Measurements from ENCODE around the gene ADGRG2.

DNA sequence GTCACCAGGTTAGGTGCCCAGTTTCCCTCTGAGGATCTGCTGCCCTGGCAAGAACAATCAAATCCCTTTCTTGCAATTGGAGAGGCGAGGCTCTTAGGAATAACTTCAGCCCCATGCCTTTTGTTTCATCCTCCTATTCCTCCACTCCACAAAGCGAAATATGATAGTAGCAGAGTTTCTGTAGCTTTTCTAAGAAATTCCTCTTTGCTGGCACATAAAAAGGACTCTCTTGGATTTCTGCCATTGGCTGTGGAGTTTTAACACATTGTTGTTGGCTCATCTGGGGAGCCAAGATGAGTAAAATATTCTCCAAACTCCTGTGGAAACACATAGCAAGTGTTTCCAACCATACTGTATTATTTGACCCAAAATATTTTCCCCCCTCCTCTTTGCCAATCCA lies 11.0 kb upstream of the ADGRG2 start:
- TF ChIP-seq, protein P1, sequence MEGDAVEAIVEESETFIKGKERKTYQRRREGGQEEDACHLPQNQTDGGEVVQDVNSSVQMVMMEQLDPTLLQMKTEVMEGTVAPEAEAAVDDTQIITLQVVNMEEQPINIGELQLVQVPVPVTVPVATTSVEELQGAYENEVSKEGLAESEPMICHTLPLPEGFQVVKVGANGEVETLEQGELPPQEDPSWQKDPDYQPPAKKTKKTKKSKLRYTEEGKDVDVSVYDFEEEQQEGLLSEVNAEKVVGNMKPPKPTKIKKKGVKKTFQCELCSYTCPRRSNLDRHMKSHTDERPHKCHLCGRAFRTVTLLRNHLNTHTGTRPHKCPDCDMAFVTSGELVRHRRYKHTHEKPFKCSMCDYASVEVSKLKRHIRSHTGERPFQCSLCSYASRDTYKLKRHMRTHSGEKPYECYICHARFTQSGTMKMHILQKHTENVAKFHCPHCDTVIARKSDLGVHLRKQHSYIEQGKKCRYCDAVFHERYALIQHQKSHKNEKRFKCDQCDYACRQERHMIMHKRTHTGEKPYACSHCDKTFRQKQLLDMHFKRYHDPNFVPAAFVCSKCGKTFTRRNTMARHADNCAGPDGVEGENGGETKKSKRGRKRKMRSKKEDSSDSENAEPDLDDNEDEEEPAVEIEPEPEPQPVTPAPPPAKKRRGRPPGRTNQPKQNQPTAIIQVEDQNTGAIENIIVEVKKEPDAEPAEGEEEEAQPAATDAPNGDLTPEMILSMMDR (conservative IDR thresholded peaks at IDR 0.05; ENCODE audit: low read length) = no peak
- TF ChIP-seq EZH2phosphoT487 (IDR thresholded peaks at IDR 0.05; ENCODE audit: borderline replicate concordance, low read depth, low read length) = no peak

Measured in OCI-LY7 (cell line).